Fibroblast of gingiva (primary cell): ENCODE measurements around the gene KRT2.

ENCODE experiments used
- DNase-seq: peaks from one replicate; pipeline ENCODE4 v3.0.0-alpha.2; 2011; ENCODE audit warnings: low read depth

The KRT2 gene

GRCh38 chr12:52651726-52652261 is at the start of gene KRT2:
TSS of gene KRT2 (minus strand) at chr12:52652211. CDS start at chr12:52652142, 69 bp downstream.
- no peak for DNase-seq

DNA sequence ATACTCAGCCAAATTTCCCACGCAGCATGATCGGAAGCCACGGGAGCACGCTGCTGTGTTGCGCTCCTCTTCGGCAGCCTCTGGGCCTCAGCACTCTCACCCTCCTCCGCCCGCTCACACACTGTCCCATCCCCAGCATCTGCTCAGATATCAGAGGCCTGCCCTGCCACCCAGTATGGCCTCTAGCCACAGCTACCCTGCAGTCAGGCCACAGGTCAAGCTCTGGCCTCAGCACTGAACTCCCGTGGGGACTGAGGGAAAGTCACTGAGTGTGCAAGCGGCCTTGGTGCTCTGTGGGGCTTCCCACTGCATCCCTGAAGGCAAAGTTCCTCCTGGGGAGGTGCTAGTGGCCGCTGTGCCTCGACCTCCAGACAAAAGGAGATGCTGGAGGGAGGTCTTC is 49.3 kb upstream of the KRT2 start:
- no peak for DNase-seq

GRCh38 chr12:52699960-52700359 is 47.9 kb upstream of the KRT2 start:
- no peak for DNase-seq

DNA sequence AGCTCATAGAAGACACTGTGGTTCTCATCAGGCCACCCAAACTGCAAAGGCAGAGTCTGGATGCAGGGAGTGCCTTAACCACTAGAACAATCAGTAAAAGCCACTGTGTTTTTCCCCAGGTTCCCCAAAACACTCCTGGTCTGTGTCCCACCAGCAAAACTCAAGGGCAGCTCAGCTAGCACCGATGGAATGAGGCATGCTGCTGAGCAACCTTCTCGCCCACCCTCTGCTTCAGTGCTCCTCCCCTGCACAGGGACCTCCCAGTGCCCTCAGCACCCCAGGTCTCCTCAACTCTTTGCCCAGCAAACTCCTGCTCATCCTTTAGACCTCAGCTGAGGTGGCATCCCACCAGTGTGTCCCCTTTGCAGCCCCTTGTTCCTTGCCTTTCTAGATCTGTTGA is 47.4 kb upstream of the KRT2 start:
- no peak for DNase-seq

DNA sequence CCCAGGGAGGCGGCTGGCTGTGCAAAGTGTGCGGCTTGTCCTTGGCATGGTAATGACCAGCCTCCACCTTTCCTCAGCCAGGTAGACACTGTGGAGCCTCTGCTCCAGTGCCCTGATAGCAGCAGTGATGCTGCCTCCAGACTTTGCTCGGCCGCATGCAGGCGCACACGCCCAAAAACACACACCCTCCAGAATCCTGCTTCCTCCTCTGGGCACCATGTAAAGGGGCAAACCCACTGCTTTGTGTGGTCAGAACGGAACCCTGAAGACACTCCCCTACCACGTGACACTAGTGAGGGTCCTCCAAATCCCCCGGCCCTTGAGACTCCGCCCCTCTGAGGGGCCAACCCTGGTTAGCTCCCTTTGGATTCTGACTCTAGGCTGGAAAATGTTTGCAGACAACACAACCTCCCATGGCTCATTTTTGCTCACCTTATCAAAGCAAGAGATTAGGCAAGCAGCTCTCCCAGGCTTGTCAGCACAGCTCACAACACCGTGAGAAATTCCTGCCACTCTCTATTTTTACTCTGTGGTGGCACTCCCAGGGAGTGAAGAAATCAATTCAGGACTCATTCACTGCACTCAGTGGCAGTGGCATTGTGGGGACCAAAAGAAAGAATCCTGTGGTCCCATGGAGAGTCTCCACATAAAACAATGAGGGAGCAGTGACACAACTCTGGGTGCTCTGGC is 46.8 kb upstream of the KRT2 start:
- DNase-seq, result no peak

DNA sequence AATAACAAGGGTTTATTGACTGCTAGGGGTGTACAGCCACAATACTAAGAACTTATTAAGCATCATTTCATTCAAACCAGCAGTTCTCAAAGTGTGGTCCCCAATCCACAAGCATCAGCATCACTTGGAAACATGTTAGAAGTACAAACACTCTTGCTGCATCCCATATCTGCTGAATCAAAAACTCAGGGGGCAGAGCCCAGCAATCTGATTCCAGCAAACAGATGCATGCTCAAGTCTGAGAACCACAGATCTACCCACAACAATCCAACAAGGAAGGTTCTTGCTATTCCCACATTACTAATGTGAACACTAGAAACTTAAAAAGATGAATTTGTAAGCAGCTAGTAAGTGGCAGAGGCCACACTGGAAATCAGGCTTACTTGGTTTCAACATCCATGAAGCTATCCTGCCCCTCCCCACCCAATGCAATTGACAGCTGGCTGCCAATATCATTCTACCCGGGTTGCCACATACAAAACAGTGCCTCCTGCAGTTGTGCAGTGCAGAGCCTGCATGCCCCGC is 45.1 kb upstream of the KRT2 start:
- DNase-seq, result no peak

DNA sequence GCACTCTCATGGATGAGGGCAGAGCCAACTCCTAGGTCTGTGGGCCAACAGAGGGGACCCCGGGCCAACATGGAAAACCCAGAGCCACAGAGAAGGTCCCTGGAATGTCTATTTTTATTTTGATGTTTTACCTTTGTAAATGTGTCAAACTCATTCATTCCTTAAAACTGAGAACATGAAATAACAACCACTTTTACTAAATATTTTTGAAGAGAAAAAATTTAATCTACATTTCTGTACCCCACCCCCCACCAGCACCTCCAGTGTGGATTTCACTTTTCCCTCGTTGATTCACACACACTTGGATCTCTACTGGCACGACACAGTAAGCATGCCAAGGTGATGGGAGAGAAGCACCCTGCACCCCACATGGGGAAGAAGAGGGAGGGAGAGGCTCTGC is 44.6 kb upstream of the KRT2 start:
- DNase-seq, result no peak

- DNase-seq, result no peak
Measured at GRCh38 chr12:52695039-52695438, 43.0 kb upstream of the KRT2 start.

DNA sequence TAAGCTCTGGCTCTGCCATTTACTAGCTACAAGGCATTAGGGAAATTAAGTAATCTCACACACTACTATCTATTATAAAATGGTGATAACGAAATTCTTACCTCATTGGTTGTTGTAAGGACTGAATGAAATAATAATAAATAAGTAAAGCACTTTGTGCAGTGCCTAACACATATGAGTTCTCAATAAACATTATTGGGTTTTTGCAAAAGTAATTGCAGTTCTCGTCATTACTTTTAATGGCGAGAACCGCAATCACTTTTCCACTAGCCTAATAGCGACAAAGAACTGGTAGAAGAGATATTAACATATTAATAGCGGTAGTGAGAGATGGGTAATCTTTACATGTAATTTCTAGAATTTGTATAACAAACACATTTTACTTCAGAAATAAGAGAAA is 42.1 kb upstream of the KRT2 start:
- no peak for DNase-seq

DNA sequence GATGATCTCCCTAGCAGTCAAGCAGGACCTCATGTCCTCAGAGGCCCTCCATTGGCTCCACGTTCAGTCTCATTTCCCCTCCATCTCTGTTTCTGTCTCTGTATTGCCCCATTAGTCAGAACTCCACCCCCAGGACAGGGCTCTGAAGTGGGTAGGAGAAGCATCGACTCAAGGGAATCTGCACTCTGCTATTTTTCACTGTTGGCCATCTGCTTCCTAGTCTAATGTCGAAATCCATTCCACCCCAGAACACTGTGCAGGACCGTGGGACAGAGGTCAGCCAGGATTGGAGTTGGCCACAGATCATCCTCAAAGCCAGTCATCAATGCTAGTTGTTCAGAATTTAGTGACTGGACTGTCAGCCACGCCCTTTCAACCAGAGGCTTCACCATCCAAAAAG is 41.2 kb upstream of the KRT2 start:
- no peak for DNase-seq

- DNase-seq, result no peak
Measured at GRCh38 chr12:52692254-52692653, 40.2 kb upstream of the KRT2 start.

DNA sequence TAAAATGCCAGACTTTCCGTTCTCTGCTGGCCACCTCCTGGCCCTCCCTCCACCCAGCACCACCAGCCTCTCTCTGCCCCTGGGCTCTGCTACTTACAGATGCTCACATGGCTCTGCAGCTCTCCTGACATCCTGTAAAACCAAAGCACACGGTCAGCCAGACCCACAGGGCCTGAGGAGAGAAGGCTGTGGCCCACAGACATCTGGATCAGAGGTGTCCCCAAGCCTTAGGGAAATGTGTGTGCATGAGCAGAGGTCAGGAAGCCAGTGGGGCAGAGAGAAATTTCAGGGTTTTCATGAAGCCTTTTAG is 39.8 kb upstream of the KRT2 start:
- DNase-seq, result no peak

- no peak for DNase-seq
Measured at GRCh38 chr12:52691076-52691840, 39.2 kb upstream of the KRT2 start.

DNA sequence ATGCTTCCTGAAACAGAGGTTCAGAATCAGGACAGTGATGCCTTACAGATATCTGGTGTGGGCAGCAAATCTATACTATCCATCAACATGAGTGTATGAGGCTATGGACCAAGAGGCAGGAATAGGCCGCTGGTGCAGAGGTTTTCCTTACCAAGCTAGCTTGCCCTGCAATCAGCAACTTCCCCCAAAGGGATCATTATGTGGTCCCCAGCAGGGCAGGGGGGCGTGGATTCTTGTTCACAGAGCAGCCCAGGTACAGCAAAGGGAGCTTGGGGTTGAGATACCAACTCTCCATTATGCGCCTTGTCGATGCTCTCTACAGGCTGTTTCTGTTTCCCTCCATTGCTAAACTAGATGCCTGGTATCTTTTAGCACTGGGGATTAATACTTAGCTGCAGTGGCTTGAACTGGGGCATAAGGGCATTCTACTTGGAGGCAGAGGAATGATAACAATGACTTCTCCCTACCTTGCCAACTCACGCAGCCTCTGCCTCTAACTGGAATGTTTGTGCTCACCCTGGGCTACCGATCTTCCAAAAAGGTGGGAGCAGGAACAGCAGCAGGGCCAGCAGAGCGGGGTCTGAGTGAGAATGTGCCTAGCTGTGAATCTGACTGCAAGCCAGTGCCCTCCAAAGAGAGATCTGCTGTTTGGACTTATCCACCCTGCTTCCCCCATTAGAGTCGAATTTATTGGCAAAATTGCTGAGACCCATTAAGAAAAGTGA is 38.5 kb upstream of the KRT2 start:
- no peak for DNase-seq

DNA sequence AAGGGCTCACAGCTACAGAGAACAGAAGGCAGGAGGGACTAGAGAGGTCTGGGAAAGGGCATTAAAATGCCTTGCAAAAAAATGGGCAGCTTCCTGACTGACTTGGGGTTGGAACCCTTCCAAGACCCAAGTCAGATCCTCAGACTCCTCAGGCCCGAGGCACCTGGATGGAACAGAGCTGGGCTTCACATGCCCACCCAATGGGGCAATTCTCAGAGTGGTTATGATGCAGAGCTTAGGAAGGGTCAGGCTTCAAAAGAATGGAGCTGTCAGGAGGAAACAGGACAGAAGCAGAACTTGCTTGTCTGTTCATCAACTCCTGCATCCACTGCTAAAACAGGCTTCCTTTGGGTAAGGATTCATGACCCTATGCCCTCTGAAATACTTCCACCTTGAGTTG is 37.9 kb upstream of the KRT2 start:
- DNase-seq, result no peak

- DNase-seq, result no peak
Measured at GRCh38 chr12:52689239-52689638, 37.2 kb upstream of the KRT2 start.

GRCh38 chr12:52688481-52688880 is 36.5 kb upstream of the KRT2 start:
- DNase-seq, result no peak

DNA sequence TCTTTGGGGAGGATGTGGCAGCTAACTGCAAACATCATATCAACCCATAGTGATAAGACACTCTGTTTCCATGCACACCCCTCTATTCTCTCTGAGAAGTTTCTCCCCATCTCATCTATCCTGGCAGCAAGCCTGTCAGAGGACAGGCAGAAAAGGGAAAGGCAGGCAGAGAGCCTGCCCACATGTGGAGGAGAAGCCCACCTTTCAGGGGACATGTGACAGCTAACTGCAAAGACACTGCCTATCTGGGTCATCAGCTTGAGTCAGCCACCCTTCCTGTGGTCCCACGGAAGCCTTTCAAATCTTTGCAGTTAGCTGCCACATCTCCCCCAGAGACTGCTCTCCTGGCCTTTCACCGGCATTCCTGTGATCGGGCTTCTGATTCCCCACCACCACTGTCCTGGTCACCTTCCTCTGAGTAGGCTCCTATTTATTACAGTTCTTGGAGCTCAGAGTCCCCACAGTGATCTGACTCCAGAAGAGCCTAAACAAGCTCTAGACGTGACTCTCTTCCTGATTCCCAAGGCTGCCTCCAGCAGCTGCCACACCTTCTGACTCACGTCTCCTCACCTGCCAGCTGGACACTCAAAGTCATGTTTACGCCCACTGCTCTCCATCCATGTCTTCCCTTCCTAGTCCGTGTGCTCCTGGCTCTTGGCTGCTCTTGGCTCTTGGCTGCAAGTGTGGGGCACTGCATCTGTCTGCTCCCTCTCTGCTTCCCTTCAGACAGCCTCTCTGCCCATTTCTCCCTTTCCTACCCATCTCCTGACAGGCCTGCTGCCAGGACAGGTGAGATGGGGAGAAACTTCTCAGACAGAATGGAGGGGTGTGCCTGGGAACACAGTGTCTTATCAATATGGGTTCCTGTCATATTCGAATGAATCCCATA is 35.7 kb upstream of the KRT2 start:
- no peak for DNase-seq

DNA sequence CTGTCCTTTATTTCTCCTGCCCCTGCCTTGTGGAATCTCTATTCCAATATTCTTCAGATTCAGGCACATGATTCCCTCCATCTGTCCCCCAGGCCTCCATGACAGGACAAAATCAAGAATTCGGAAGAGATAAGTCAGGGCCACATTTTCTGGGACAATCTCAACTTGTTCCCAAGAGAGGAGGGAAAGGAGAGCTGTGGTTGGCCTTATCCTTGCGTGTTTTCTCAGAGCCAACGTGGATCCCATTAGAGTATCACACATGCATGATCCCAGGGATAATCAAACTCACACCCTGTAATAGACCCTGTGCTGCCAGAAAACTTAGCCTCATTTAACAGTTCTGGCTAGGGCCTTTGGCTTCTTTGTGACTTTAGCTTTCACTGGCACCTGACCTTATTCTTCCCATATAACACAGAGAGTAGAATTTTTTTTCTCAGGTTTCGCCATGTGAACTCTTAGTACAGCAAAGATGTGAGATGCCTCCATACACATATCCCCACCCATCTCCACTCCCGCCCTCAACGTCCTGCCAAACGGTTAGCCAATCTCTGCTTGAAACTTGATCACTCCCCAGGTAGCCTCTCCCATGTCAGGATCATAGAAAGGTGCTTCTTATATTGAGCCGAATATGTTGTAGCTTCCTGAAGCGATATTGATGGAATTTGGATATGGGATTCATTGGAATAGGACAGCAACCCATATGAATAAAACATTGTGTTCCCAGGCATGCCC is 34.9 kb upstream of the KRT2 start:
- DNase-seq, result no peak

- DNase-seq, result no peak
Measured at GRCh38 chr12:52686063-52686462, 34.1 kb upstream of the KRT2 start.

DNA sequence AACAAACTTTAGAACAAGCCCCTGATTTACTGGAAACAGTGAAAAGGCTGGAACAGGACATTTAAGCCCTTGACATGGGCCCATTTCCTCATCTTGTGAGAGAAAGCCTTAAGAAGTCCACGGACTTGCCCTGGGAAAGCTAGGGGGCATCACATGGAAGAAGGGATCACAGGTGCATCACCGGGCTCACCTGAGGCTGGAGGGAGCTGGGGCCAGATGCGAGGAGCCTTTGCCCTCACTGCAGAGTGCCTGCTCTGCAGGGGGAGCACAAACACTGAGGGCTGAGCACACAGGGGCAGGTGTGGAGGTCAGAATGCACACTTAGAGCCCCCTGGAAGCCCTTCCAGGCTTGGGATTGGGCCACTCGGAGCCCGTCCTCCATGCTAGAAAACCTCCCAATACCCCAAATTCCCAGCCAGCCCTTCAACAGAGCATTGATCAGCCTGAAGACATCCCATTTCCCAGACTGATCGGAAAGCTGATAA is 33.4 kb upstream of the KRT2 start:
- no peak for DNase-seq
